ENCODE results near the gene DDX1.

DNA sequence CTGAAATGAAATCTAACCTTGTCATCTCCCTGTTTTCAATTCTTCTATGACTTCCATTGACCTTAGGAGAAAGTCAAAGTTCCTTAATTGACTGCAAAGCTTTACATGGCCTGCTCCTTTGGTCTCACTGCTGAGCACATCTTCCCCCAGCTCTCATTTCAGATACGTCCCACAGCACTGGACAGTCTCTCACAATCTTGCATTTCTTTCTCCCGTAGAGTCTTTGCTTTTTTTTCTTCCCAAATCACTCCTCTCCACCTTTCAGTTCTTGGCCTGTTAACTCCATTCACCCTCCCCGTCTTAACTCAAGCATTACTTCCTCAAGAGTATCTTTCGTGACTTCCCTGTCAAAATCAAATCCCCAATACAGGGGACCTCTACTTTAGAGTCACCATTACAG, 67.2 kb downstream of the DDX1 start:
- TF ChIP-seq, protein P1, sequence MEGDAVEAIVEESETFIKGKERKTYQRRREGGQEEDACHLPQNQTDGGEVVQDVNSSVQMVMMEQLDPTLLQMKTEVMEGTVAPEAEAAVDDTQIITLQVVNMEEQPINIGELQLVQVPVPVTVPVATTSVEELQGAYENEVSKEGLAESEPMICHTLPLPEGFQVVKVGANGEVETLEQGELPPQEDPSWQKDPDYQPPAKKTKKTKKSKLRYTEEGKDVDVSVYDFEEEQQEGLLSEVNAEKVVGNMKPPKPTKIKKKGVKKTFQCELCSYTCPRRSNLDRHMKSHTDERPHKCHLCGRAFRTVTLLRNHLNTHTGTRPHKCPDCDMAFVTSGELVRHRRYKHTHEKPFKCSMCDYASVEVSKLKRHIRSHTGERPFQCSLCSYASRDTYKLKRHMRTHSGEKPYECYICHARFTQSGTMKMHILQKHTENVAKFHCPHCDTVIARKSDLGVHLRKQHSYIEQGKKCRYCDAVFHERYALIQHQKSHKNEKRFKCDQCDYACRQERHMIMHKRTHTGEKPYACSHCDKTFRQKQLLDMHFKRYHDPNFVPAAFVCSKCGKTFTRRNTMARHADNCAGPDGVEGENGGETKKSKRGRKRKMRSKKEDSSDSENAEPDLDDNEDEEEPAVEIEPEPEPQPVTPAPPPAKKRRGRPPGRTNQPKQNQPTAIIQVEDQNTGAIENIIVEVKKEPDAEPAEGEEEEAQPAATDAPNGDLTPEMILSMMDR (tag by site-specific recombination; IDR thresholded peaks at IDR 0.05), result no peak
- no peak for TF ChIP-seq SETDB1 (IDR thresholded peaks at IDR 0.05; ENCODE audit: insufficient read length, low read length)
- no peak for TF ChIP-seq KLF9 (tag by site-specific recombination; IDR thresholded peaks at IDR 0.05; ENCODE audit: low read depth)
- no peak for TF ChIP-seq ZNF792 (tag by site-specific recombination; IDR thresholded peaks at IDR 0.05)
- TF ChIP-seq KLF7 (tag by site-specific recombination; IDR thresholded peaks at IDR 0.05; ENCODE audit: borderline replicate concordance), result no peak
- TF ChIP-seq, protein P2, sequence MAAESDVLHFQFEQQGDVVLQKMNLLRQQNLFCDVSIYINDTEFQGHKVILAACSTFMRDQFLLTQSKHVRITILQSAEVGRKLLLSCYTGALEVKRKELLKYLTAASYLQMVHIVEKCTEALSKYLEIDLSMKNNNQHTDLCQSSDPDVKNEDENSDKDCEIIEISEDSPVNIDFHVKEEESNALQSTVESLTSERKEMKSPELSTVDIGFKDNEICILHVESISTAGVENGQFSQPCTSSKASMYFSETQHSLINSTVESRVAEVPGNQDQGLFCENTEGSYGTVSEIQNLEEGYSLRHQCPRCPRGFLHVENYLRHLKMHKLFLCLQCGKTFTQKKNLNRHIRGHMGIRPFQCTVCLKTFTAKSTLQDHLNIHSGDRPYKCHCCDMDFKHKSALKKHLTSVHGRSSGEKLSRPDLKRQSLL (tag by site-specific recombination; IDR thresholded peaks at IDR 0.05), result no peak
- TF ChIP-seq ZNF76 (tag by site-specific recombination; IDR thresholded peaks at IDR 0.05; ENCODE audit: borderline replicate concordance, low read depth), result no peak
- TF ChIP-seq ZNF16 (tag by site-specific recombination; IDR thresholded peaks at IDR 0.05; ENCODE audit: low read depth), result no peak
- TF ChIP-seq ZSCAN16 (tag by site-specific recombination; IDR thresholded peaks at IDR 0.05), result no peak
- TF ChIP-seq, protein P3, sequence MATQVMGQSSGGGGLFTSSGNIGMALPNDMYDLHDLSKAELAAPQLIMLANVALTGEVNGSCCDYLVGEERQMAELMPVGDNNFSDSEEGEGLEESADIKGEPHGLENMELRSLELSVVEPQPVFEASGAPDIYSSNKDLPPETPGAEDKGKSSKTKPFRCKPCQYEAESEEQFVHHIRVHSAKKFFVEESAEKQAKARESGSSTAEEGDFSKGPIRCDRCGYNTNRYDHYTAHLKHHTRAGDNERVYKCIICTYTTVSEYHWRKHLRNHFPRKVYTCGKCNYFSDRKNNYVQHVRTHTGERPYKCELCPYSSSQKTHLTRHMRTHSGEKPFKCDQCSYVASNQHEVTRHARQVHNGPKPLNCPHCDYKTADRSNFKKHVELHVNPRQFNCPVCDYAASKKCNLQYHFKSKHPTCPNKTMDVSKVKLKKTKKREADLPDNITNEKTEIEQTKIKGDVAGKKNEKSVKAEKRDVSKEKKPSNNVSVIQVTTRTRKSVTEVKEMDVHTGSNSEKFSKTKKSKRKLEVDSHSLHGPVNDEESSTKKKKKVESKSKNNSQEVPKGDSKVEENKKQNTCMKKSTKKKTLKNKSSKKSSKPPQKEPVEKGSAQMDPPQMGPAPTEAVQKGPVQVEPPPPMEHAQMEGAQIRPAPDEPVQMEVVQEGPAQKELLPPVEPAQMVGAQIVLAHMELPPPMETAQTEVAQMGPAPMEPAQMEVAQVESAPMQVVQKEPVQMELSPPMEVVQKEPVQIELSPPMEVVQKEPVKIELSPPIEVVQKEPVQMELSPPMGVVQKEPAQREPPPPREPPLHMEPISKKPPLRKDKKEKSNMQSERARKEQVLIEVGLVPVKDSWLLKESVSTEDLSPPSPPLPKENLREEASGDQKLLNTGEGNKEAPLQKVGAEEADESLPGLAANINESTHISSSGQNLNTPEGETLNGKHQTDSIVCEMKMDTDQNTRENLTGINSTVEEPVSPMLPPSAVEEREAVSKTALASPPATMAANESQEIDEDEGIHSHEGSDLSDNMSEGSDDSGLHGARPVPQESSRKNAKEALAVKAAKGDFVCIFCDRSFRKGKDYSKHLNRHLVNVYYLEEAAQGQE (tag by site-specific recombination; IDR thresholded peaks at IDR 0.05), result no peak
- TF ChIP-seq ZEB2 (tag by site-specific recombination; IDR thresholded peaks at IDR 0.05), result no peak
